ENCODE data around the gene ESYT1. TPM values are rescaled to one million over a fixed set of nuclear protein-coding genes. Genes with fewer than 3 reads are reported as not detected.

The ESYT1 gene
- total RNA-seq, 2 experiments from 2014 or later: 85.9 to 112 TPM

- Histone ChIP-seq H3K9me2 (ENCODE audit: insufficient read depth, low read length) (no peaks in the 10 kb centered on the region), H3K36me3 (ENCODE audit: insufficient read depth, low read length) (no peaks in the 10 kb centered on the region), H2AFZ (ENCODE audit: low read length) (peak overlapping the region; percentile 85; the same call in 1 of the 2 replicates), H3K27ac (ENCODE audit: low read depth, low read length, poor library complexity, severe bottlenecking) (no peak overlapping the region), H3K4me1 (ENCODE audit: insufficient read depth, low read length, poor library complexity, severe bottlenecking) (peaks cover 16% of the 10 kb centered on the region), H3K4me3 (ENCODE audit: low read depth, low read length, poor library complexity, severe bottlenecking) (peak overlapping the region; percentile 70), H3K79me2 (ENCODE audit: insufficient read depth, low read depth, low read length) (no peaks in the 10 kb centered on the region), H3K9me3 (ENCODE audit: low read length) (no peaks in the 10 kb centered on the region), H4K20me1 (ENCODE audit: insufficient read depth, low read length) (no peaks in the 10 kb centered on the region), H3K4me2 (ENCODE audit: low read length) (peak overlapping the region; percentile 87)
- ChIA-PET POLR2A (interaction anchor here (1.4 kb wide), 1 partner anchor 27 kb away, joined by 6 read pairs; no protein-coding TSS in a partner anchor), CTCF (ENCODE audit: unreplicated experiment) (interaction anchor here (0.6 kb wide), 2 partner anchors 98 to 246 kb away, joined by 3 to 8 read pairs; no protein-coding TSS in a partner anchor)
- DNase-seq (ENCODE audit: low spot score): peak; percentile 29
- no peak for TF ChIP-seq EZH2phosphoT487 (IDR thresholded peaks at IDR 0.05; ENCODE audit: borderline replicate concordance, low read depth, low read length)
- no peak; the same call in 1 of the 2 replicates for TF ChIP-seq CTCF (conservative IDR thresholded peaks at IDR 0.05; ENCODE audit: low read length)
- intact Hi-C loops (cut with micrococcal nuclease; ENCODE audit: unreplicated experiment): no loop called here
- no TSS peak for BruUV-seq (replicated peaks)
Observed at GRCh38 chr12:56080556-56081138, 47.4 kb upstream of the ESYT1 start.

- Histone ChIP-seq H3K4me3 (ENCODE audit: low read depth, low read length, poor library complexity, severe bottlenecking) (no peak overlapping the region), H3K9me2 (ENCODE audit: insufficient read depth, low read length) (no peaks in the 10 kb centered on the region), H3K9me3 (ENCODE audit: low read length) (no peaks in the 10 kb centered on the region), H3K4me2 (ENCODE audit: low read length) (no peak overlapping the region), H3K4me1 (ENCODE audit: insufficient read depth, low read length, poor library complexity, severe bottlenecking) (peaks cover 16% of the 10 kb centered on the region), H3K79me2 (ENCODE audit: insufficient read depth, low read depth, low read length) (no peaks in the 10 kb centered on the region), H4K20me1 (ENCODE audit: insufficient read depth, low read length) (no peaks in the 10 kb centered on the region), H3K27ac (ENCODE audit: low read depth, low read length, poor library complexity, severe bottlenecking) (no peak overlapping the region), H3K36me3 (ENCODE audit: insufficient read depth, low read length) (no peaks in the 10 kb centered on the region), H2AFZ (ENCODE audit: low read length) (no peak overlapping the region)
- no TSS peak for BruUV-seq (replicated peaks)
- TF ChIP-seq CTCF (conservative IDR thresholded peaks at IDR 0.05; ENCODE audit: low read length): no peak
- no peak for TF ChIP-seq EZH2phosphoT487 (IDR thresholded peaks at IDR 0.05; ENCODE audit: borderline replicate concordance, low read depth, low read length)
- DNase-seq (ENCODE audit: low spot score): no peak
- intact Hi-C loops (cut with micrococcal nuclease; ENCODE audit: unreplicated experiment): no loop called here
- POLR2A ChIA-PET: interaction anchor here (0.6 to 1.4 kb wide), 4 partner anchors 23 to 1094 kb away, joined by 3 to 6 read pairs (median 3); partner anchors contain the start of gene PA2G4
- CTCF ChIA-PET (ENCODE audit: unreplicated experiment): no interaction called here
Observed at GRCh38 chr12:56081393-56082347, 46.4 kb upstream of the ESYT1 start.
